ENCODE measurements around the gene DDX49.

DDX49 gene

GRCh38 chr19:18904334-18905057, 15.0 kb upstream of the DDX49 start:
- no peak for DNase-seq (ENCODE audit: extremely low spot score)
- CTCF ChIA-PET: no interaction called here
- no peak for TF ChIP-seq PKNOX1 (IDR thresholded peaks at IDR 0.05)
- POLR2A ChIA-PET: no interaction called here

GRCh38 chr19:18905058-18905456, 14.5 kb upstream of the DDX49 start:
- CTCF ChIA-PET: no interaction called here
- POLR2A ChIA-PET: no interaction called here

GRCh38 chr19:18905513-18906236, 13.8 kb upstream of the DDX49 start:
- ChIA-PET POLR2A (no interaction called here), CTCF (no interaction called here)
- DNase-seq (ENCODE audit: extremely low spot score): no peak
- TF ChIP-seq FOXK2 (IDR thresholded peaks at IDR 0.05) (no peak), NFRKB (IDR thresholded peaks at IDR 0.05) (no peak), ARNT (IDR thresholded peaks at IDR 0.05) (no peak), FOXM1 (IDR thresholded peaks at IDR 0.05; ENCODE audit: borderline replicate concordance) (no peak), HDGF (IDR thresholded peaks at IDR 0.05; ENCODE audit: borderline replicate concordance) (no peak), LEF1 (IDR thresholded peaks at IDR 0.05; ENCODE audit: borderline replicate concordance) (no peak), FOXA1 (IDR thresholded peaks at IDR 0.05) (no peak), CTBP1 (IDR thresholded peaks at IDR 0.05; ENCODE audit: borderline replicate concordance) (no peak), PKNOX1 (IDR thresholded peaks at IDR 0.05) (no peak), L3MBTL2 (conservative IDR thresholded peaks at IDR 0.05) (no peak), SP1 (IDR thresholded peaks at IDR 0.05) (no peak), TARDBP (IDR thresholded peaks at IDR 0.05) (no peak)

More at GRCh38 chr19:18905058-18905456, 14.5 kb upstream of the DDX49 start:
- TF ChIP-seq LEF1 (IDR thresholded peaks at IDR 0.05; ENCODE audit: borderline replicate concordance) (no peak), HDGF (IDR thresholded peaks at IDR 0.05; ENCODE audit: borderline replicate concordance) (no peak), ZNF384 (IDR thresholded peaks at IDR 0.05) (no peak), ARNT (IDR thresholded peaks at IDR 0.05) (no peak), SP1 (IDR thresholded peaks at IDR 0.05) (no peak), BHLHE40 (IDR thresholded peaks at IDR 0.05; ENCODE audit: borderline replicate concordance) (no peak), FOXK2 (IDR thresholded peaks at IDR 0.05) (no peak), SUZ12 (IDR thresholded peaks at IDR 0.05) (no peak), CTBP1 (IDR thresholded peaks at IDR 0.05; ENCODE audit: borderline replicate concordance) (no peak), NFRKB (IDR thresholded peaks at IDR 0.05) (no peak), TARDBP (IDR thresholded peaks at IDR 0.05) (no peak), PKNOX1 (IDR thresholded peaks at IDR 0.05) (no peak), L3MBTL2 (conservative IDR thresholded peaks at IDR 0.05) (no peak), FOXM1 (IDR thresholded peaks at IDR 0.05; ENCODE audit: borderline replicate concordance) (no peak), FOXA1 (IDR thresholded peaks at IDR 0.05) (no peak), ELF4 (IDR thresholded peaks at IDR 0.05) (no peak)
- no peak for DNase-seq (ENCODE audit: extremely low spot score)

- CTCF ChIA-PET: no interaction called here
- no peak for DNase-seq (ENCODE audit: extremely low spot score)
- TF ChIP-seq FOXA1 (IDR thresholded peaks at IDR 0.05) (no peak), L3MBTL2 (conservative IDR thresholded peaks at IDR 0.05) (no peak), NFRKB (IDR thresholded peaks at IDR 0.05) (no peak), SP1 (IDR thresholded peaks at IDR 0.05) (no peak), PKNOX1 (IDR thresholded peaks at IDR 0.05) (no peak), FOXK2 (IDR thresholded peaks at IDR 0.05) (no peak)
- POLR2A ChIA-PET: interaction anchor here (2.0 kb wide), 1 partner anchor 11 kb away, joined by 5 read pairs; the partner anchor contains the start of gene CERS1
Observed at GRCh38 chr19:18906605-18907519, 12.7 kb upstream of the DDX49 start.

GRCh38 chr19:18908917-18909619, 10.4 kb upstream of the DDX49 start:
- CTCF ChIA-PET: interaction anchor here (0.8 kb wide), 1 partner anchor 14 kb away, joined by 3 read pairs; no protein-coding TSS in a partner anchor
- no peak for DNase-seq (ENCODE audit: extremely low spot score)
- POLR2A ChIA-PET: interaction anchor here (1.4 kb wide), 1 partner anchor 10 kb away, joined by 3 read pairs; the partner anchor contains the start of genes COPE and DDX49
- no peak for TF ChIP-seq HDGF (IDR thresholded peaks at IDR 0.05; ENCODE audit: borderline replicate concordance)

Measured in HEK293T (cell line).